Adipose tissue (tissue), 3 donors: ENCODE results near the gene GALNT6. TPM values are rescaled to one million over a fixed set of nuclear protein-coding genes. Genes with fewer than 3 reads are reported as not detected.

Experiments
- H3K27ac ChIP-seq: one replicate; pipeline ENCODE4 v1.5.1; 2013; ENCODE audit warnings: low read depth, low read length
- WGBS, 3 donors: extraction: QIAGEN DNeasy Blood & Tissue Kit; methylation state at CpG; one replicate each; pipeline ENCODE4 v1.1.7; 2013; 5-methylcytosine and 5-hydroxymethylcytosine counted together
- polyA plus RNA-seq, 3 donors: library from polyadenylated mRNA; stranded (reverse); fragments of 200-250 nt; gene quantifications; one replicate each; pipeline ENCODE4 v1.2.3, GENCODE V29; 2013
- donor health status: healthy with polysubstance abuse.
- donor health status: Bipolar disorder and iron deficiency.
- donor health status: healthy.

Gene GALNT6
- polyA plus RNA-seq, 3 donors: 1.7 to 4.5 (median 3.0) TPM

DNA sequence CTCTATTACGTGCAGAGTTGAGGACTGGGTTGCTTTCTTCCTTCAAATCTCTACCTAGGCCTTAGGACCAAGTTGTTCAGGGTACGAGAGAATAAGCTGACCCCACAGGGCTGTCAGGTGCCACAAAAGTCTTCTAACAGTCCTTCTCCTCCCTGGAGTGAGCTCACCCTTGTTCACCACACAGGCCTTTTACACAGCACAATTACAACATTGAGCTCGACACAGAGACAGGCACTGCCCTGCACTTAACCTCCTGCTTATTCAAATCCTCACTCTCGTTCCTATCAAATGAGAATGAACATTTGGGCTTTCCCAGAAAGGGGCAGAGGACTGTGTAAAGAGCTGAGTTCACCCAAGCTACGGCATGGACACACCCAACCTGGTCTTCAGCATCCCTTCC, 2.4 kb downstream of the GALNT6 start:
- no peak overlapping the region for H3K27ac ChIP-seq
- WGBS, 3 donors: 92 to 95% (median 93%) methylated on average over 5 of the region's 5 CpGs

DNA sequence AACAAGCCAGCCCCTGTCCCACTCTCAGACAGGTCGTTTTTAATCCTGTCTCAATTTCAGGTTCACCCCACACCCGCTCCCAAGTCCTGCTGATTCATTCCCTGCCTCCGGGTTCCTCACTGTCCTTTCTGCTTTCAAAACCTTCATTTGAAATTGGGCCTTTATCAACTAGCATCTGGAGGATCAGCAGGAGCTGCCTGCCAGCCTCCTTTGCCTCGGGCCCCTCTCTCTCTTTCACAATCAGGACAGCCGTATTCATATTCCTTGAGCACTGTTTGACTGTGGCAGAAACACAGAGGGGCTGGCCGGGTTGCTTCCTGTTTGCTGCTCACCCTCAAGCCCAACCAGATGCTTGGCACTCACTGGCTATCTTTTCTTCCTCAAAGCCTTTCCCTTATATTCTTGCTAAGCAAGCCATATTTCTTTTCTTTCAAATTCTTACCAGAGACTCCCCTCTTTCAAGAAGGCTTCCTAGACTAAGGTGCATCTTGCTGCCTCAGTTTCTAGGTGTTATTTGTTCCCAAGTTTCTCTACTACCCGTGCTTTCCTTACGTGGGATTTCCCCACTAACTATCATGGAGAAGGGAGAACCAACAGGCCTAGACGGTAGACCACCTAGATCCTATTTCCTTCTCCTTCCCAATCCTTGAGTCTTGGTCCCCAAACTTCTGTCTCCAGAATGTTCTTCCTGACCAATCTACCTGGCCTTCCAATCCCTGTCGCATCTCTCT, 3.0 kb downstream of the GALNT6 start:
- WGBS, 3 donors: 46 to 72% (median 54%) methylated on average over 10 of the region's 10 CpGs
- H3K27ac ChIP-seq: no peak overlapping the region

DNA sequence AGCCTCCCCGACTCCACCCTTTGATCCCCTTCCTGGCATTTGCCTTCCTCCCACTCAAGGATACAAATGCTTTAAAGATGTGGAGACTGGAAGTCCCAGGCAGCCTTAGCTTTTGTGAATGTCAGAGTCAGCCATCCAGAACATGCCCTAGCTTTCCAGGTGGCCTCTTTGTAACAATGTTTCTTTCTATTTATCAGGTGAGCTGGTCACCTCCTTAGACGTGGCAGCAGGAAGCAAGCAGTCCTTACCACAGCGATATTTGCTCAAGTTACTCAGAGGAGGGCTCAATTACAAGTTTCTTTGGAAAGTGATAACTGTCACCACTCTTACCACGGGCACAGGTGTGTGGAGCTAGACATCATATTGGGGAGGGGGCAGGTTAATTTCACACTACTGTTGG, 4.9 kb downstream of the GALNT6 start:
- no peak overlapping the region for H3K27ac ChIP-seq
- 74 to 79% (median 77%) methylated on average over 4 of the region's 4 CpGs for WGBS, 3 donors

GRCh38 chr12:51383269-51383905, 7.8 kb downstream of the GALNT6 start:
- WGBS, 3 donors: 60 to 68% (median 68%) methylated on average over 6 of the region's 6 CpGs
- no peak overlapping the region for H3K27ac ChIP-seq

- 89 to 93% (median 91%) methylated on average over 7 of the region's 7 CpGs for WGBS, 3 donors
Observed at GRCh38 chr12:51382173-51382572, 9.0 kb downstream of the GALNT6 start.

GRCh38 chr12:51381226-51382079, 9.8 kb downstream of the GALNT6 start:
- 54 to 60% (median 54%) methylated on average over 5 of the region's 5 CpGs for WGBS, 3 donors
- H3K27ac ChIP-seq: no peak overlapping the region

More at GRCh38 chr12:51382173-51382572, 9.0 kb downstream of the GALNT6 start:
- no peak overlapping the region for H3K27ac ChIP-seq

GRCh38 chr12:51379571-51379970, 11.6 kb downstream of the GALNT6 start:
- H3K27ac ChIP-seq: no peak overlapping the region
- 93 to 98% (median 94%) methylated on average over 11 of the region's 11 CpGs for WGBS, 3 donors

- H3K27ac ChIP-seq: no peak overlapping the region
- 67 to 86% (median 73%) methylated on average over 2 of the region's 2 CpGs for WGBS, 3 donors
Observed at GRCh38 chr12:51378749-51379148, 12.5 kb downstream of the GALNT6 start.

DNA sequence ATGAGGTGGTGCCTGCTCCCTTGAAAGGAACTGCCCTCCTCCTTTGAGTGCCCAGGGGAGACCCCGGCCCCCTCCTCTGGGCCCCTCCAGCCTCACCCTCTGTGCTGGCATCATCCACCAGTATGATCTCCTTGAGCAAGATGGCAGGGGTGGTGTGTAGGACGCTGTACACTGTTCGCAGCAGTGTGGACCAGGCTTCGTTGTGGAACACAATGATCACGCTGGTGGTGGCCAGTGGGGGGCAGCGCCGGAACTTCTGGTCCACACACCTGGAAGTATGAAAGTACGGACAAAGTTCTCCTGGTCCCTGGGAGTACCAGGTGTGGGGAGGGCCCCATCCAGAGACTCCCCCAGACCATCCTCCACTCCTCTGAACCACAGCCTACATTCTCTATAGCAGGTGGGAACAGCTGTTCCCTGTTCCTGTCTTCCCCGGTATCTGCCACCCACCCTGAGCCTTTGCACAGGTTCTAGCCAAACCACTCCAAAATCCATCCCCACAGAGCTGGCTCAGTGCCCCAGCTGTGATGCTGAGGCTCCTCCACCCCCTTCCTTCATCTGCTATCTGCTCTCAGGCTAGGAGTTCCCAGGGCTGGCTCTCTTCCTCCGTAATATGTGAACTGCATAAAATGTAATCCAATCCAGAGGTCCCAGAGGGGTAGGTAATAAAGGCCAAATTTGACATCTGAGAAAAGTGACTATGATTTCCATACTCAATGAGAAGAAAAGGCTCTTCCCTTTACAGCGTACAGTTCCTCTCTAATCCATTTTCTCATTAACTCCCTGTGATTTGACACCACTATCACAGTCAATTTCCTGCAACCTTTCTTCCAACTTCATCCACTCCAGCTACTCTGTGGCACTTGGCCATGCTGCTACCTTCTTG, 13.9 kb downstream of the GALNT6 start:
- 79 to 87% (median 82%) methylated on average over 11 of the region's 11 CpGs for WGBS, 3 donors
- H3K27ac ChIP-seq: no peak overlapping the region

DNA sequence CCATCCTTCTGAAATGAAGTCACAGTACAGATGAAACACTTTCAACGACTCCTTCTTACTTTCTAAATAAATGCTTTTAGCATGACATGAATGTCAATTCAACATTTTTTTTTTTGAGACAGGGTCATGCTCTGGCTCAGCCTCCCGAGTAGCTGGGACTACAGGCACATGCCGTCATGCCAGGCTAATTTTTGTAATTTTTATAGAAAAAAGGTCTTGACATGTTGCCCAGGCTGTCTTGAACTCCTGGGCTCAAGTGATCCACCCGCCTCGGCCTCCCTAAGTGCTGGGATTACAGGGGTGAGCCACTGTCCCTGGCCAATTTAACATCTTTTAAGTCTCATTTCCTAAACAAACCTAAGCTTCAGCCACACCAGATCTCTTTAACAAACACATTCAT, 16.4 kb downstream of the GALNT6 start:
- 71 to 80% (median 76%) methylated on average over 5 of the region's 5 CpGs for WGBS, 3 donors
- H3K27ac ChIP-seq: no peak overlapping the region

GRCh38 chr12:51374361-51374760, 16.8 kb downstream of the GALNT6 start:
- WGBS, 3 donors: 69 to 100% (median 69%) methylated on average over 2 of the region's 2 CpGs
- H3K27ac ChIP-seq: no peak overlapping the region

DNA sequence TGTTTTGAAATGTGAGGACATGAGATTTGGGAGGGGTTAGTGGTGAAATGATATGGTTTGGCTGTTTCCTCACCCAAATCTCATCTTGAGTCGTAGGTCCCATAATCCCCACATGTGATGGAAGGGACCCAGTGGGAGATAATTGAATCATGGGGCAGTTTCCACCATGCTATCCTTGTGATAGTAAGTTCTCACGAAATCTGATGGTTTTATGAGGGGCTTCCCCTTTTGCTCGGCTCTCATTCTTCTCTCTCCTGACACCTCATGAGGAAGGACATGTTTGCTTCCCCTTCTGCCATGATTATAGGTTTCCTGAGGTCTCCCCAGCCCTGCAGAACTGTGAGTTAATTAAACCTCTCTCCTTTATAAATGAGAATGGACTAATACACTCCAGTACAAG, 18.0 kb downstream of the GALNT6 start:
- WGBS, 3 donors: 56 to 84% (median 70%) methylated on average over 3 of the region's 3 CpGs
- no peak overlapping the region for H3K27ac ChIP-seq

GRCh38 chr12:51372021-51372420, 19.2 kb downstream of the GALNT6 start:
- no peak overlapping the region for H3K27ac ChIP-seq
- WGBS, 3 donors: 77 to 97% (median 90%) methylated on average over 2 of the region's 2 CpGs

DNA sequence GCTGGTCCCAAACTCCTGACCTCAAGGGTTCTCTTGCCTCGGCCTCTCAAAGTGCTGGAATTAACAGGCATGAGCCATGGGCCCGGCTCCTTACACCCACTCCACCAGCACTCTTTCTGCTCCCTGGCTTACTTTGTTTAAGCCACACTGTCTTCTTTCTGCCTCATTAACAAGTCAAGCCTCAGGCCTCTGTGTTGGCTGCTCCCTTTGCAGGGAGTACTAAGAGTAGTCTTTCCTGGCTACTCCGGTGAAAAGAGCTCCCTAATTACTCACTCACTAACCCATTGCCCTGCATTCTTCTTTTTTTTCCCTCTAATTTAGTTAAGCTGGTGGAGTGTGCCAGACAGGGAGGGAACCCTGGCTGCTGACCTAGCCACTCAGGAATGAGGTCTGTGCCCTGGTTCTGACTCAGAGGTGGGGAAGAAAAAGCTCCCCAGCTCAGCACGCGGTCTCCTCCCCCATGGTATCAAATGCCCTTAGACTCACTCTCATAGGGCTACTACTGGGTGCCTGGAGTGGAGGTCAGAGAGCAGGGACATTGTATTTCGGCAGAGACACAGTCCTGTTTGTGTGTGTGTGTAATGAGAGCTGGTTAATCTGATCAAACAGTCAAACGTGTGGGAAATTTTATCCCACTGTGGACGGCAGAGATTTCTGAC, 19.8 kb downstream of the GALNT6 start:
- H3K27ac ChIP-seq: no peak overlapping the region
- 52 to 57% (median 55%) methylated on average over 8 of the region's 8 CpGs for WGBS, 3 donors

DNA sequence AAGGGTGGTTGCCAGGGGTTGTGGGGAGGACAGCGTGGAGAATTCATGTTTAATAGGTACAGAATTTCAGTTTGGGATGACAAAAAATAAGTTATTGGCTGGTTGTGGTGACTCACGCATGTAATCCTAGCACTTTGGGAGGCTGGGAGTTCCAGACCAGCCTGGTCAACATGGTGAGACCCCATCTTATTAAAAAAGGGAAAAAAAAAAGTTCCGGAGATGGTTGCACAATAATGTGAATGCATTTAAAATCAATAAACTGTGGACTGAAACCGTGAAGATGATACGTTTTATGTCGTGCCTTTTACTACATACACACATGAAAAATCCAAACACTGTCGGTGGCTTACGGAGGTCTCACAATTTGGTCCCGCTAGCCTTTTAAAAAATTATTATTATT, 20.5 kb downstream of the GALNT6 start:
- 93 to 97% (median 95%) methylated on average over 9 of the region's 9 CpGs for WGBS, 3 donors
- H3K27ac ChIP-seq: no peak overlapping the region

GRCh38 chr12:51369581-51369980, 21.6 kb downstream of the GALNT6 start:
- WGBS, 3 donors: 64 to 93% (median 81%) methylated on average over 4 of the region's 4 CpGs

GRCh38 chr12:51368640-51369517, 22.3 kb downstream of the GALNT6 start:
- H3K27ac ChIP-seq: no peak overlapping the region
- 43 to 78% (median 58%) methylated on average over 16 to 17 of the region's 17 CpGs for WGBS, 3 donors

More at GRCh38 chr12:51369581-51369980, 21.6 kb downstream of the GALNT6 start:
- H3K27ac ChIP-seq: no peak overlapping the region
